ENCODE results near the gene LRRC4C.

GRCh38 chr11:40514124-40514523 is 945.3 kb downstream of the LRRC4C start:
- TF ChIP-seq CTCF (IDR thresholded peaks at IDR 0.05; ENCODE audit: borderline replicate concordance, extremely low read depth, low read length, poor library complexity, severe bottlenecking) (no peak), EZH2 (IDR thresholded peaks at IDR 0.05; ENCODE audit: borderline replicate concordance, low read depth, low read length, severe bottlenecking) (no peak)
